Caco-2 (cell line): ENCODE results near the gene ACOT12. TPM values are rescaled to one million over a fixed set of nuclear protein-coding genes. Genes with fewer than 3 reads are reported as not detected.

Experiments used
- BruUV-seq: library from RNA; stranded (reverse); fragments of 400-500 nt; replicated peaks from 2 replicates; lab custom pipeline; 2021; lab: Mats Ljungman, UMichigan
- CTCF ChIA-PET: fragments of 300-600 bp; sonication (Branson Sonifier 250); formaldehyde crosslinking; loops from one replicate; lab custom pipeline; 2022; ENCODE audit warnings: antibody characterized with exemption; lab: Charles Lee
- POLR2A ChIA-PET: fragments of 300-600 bp; sonication (Branson Sonifier 250); formaldehyde crosslinking; loops from one replicate; lab custom pipeline; 2022; ENCODE audit warnings: antibody characterized with exemption; lab: Charles Lee
- DNase-seq, 2 experiments: peaks; one replicate each; pipeline versions ENCODE4 v3.0.0 to v3.0.0-alpha.2; 2020 to 2022
- H3K27me3 ChIP-seq: replicated peaks from 2 replicates; pipeline ENCODE4 v1.6.0; 2011; ENCODE audit warnings: low read length; ENCODE audit not compliant: control insufficient read depth, insufficient read depth
- H3K36me3 ChIP-seq: 2 replicates; pipeline ENCODE4 v1.5.1; 2011; ENCODE audit warnings: low read length; ENCODE audit not compliant: control insufficient read depth, insufficient read depth
- H3K4me1 ChIP-seq: fragments of 250-450 bp; sonication (Bioruptor Pico); 2 replicates; pipeline ENCODE4 v1.5.1; 2020; ENCODE audit warnings: mild to moderate bottlenecking
- H3K4me3 ChIP-seq: 2 replicates; pipeline ENCODE4 v1.5.1; 2011; ENCODE audit warnings: low read depth, mild to moderate bottlenecking, control low read depth, low read length
- H3K9me3 ChIP-seq: fragments of 250-450 bp; sonication (Bioruptor Pico); 2 replicates; pipeline ENCODE4 v1.5.1; 2020; ENCODE audit warnings: mild to moderate bottlenecking, moderate library complexity
- H3K27ac Mint-ChIP-seq: one replicate; pipeline ENCODE4 v1.8.0; 2022; ENCODE audit warnings: mixed read lengths; ENCODE audit not compliant: unreplicated experiment
- H3K27me3 Mint-ChIP-seq: one replicate; pipeline ENCODE4 v1.8.0; 2022; ENCODE audit warnings: mixed read lengths; ENCODE audit not compliant: insufficient read depth, unreplicated experiment
- H3K36me3 Mint-ChIP-seq: one replicate; pipeline ENCODE4 v1.8.0; 2022; ENCODE audit warnings: mild to moderate bottlenecking, mixed read lengths; ENCODE audit not compliant: insufficient read depth, unreplicated experiment
- H3K4me1 Mint-ChIP-seq: one replicate; pipeline ENCODE4 v1.8.0; 2022; ENCODE audit warnings: low read depth, mixed read lengths; ENCODE audit not compliant: unreplicated experiment
- H3K4me3 Mint-ChIP-seq: one replicate; pipeline ENCODE4 v1.8.0; 2022; ENCODE audit warnings: mild to moderate bottlenecking, moderate library complexity, mixed read lengths; ENCODE audit not compliant: unreplicated experiment
- H3K9me3 Mint-ChIP-seq: one replicate; pipeline ENCODE4 v1.8.0; 2022; ENCODE audit warnings: mixed read lengths; ENCODE audit not compliant: unreplicated experiment
- intact Hi-C: fragments of 100-400 bp; cut with micrococcal nuclease; formaldehyde crosslinking; loops from one replicate; pipeline ENCODE4 v1.10.0; 2022; ENCODE audit not compliant: unreplicated experiment
- total RNA-seq: library from RNA; stranded (reverse); gene quantifications from 2 replicates; pipeline ENCODE4 v1.2.3, GENCODE V29; 2022
- TF ChIP-seq, protein P1 (sequence below), 2 experiments: fragments of 200-600 bp in 1 of 2; IDR thresholded peaks; 1 replicate in 1 of 2; 2 replicates in 1 of 2; pipeline versions ENCODE4 v1.5.1 to v1.8.0; 2011 to 2022; ENCODE audit warnings: antibody characterized with exemption in 1 of 2, control low read depth in 1 of 2, inconsistent platforms in 1 of 2, low read depth in 1 of 2, low read length in 1 of 2, mild to moderate bottlenecking in 1 of 2, moderate library complexity in 1 of 2; ENCODE audit not compliant: insufficient read depth in 1 of 2, severe bottlenecking in 1 of 2, unreplicated experiment in 1 of 2

Gene ACOT12
- total RNA-seq, 1 experiment from 2014 or later: 1.4 TPM

DNA sequence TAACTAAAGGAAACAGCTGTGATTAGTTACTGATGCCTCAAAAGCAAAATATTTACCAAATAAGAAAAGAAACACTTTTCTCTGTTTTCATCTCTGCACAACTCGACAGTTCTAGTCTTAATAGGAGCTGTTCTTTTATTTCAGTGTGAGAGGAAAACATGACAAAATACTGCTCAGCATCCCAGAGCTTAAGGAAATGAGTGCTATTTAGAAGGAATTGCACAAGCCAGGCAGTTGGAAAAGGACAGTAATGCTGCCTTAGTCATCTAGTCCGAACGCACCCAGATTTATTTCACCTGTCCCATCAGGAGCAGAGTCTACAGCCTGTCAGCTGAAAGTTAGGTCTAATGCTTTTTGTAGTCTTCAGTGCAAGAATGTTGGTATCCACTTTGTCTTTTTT lies 80.2 kb downstream of the ACOT12 start:
- Histone ChIP-seq H3K36me3 (peaks cover 4% of the 10 kb centered on the region), H3K9me3 (no peaks in the 10 kb centered on the region), H3K4me1 (peaks cover 10% of the 10 kb centered on the region), H3K27me3 (no peaks in the 10 kb centered on the region), H3K4me3 (no peak overlapping the region)
- intact Hi-C loops: no loop called here
- Mint-ChIP-seq H3K9me3 (no peaks in the 10 kb centered on the region), H3K4me1 (no peaks in the 10 kb centered on the region), H3K27ac (no peak overlapping the region), H3K36me3 (peaks cover 35% of the 10 kb centered on the region), H3K4me3 (no peak overlapping the region), H3K27me3 (no peaks in the 10 kb centered on the region)
- CTCF ChIA-PET: no interaction called here
- POLR2A ChIA-PET: no interaction called here
- BruUV-seq: no TSS peak
- DNase-seq: no peak
- TF ChIP-seq, protein P1, sequence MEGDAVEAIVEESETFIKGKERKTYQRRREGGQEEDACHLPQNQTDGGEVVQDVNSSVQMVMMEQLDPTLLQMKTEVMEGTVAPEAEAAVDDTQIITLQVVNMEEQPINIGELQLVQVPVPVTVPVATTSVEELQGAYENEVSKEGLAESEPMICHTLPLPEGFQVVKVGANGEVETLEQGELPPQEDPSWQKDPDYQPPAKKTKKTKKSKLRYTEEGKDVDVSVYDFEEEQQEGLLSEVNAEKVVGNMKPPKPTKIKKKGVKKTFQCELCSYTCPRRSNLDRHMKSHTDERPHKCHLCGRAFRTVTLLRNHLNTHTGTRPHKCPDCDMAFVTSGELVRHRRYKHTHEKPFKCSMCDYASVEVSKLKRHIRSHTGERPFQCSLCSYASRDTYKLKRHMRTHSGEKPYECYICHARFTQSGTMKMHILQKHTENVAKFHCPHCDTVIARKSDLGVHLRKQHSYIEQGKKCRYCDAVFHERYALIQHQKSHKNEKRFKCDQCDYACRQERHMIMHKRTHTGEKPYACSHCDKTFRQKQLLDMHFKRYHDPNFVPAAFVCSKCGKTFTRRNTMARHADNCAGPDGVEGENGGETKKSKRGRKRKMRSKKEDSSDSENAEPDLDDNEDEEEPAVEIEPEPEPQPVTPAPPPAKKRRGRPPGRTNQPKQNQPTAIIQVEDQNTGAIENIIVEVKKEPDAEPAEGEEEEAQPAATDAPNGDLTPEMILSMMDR (IDR thresholded peaks at IDR 0.05; ENCODE audit: insufficient read depth in 1 of 2, low read depth in 1 of 2, low read length in 1 of 2, severe bottlenecking in 1 of 2, unreplicated experiment in 1 of 2): no peak

DNA sequence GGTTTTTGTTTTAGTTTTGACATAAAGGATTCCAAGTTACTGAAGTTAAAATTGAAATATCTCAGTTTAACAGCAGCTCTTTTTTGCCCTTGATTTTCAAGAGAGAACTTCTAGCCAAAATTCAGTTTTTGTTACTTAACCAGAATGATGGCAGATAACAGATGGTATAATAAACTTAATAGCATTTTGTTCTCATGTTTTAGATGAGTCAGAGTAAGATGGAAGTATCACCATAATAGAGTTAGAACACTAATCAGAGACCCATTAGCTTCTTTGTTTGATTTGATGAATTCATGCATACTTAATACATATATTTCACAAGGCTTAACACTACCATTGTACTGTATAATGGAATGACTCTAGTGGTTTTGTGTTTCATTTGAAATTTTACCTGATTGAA lies 80.7 kb downstream of the ACOT12 start:
- no peak for DNase-seq
- no peaks in the 10 kb centered on the region for H3K27me3 Mint-ChIP-seq
- ChIA-PET CTCF (no interaction called here), POLR2A (no interaction called here)
- no peak overlapping the region for H3K27ac Mint-ChIP-seq
- no peak overlapping the region for H3K4me3 Mint-ChIP-seq
- H3K4me3 ChIP-seq: no peak overlapping the region
- peaks cover 35% of the 10 kb centered on the region for H3K36me3 Mint-ChIP-seq
- intact Hi-C loops: no loop called here
- peaks cover 4% of the 10 kb centered on the region for H3K36me3 ChIP-seq
- no peaks in the 10 kb centered on the region for H3K27me3 ChIP-seq
- TF ChIP-seq, protein P1 (IDR thresholded peaks at IDR 0.05; ENCODE audit: insufficient read depth in 1 of 2, low read depth in 1 of 2, low read length in 1 of 2, severe bottlenecking in 1 of 2, unreplicated experiment in 1 of 2): no peak
- H3K4me1 Mint-ChIP-seq: no peaks in the 10 kb centered on the region
- H3K9me3 ChIP-seq: no peaks in the 10 kb centered on the region
- no peaks in the 10 kb centered on the region for H3K9me3 Mint-ChIP-seq
- BruUV-seq: no TSS peak
- peaks cover 10% of the 10 kb centered on the region for H3K4me1 ChIP-seq

DNA sequence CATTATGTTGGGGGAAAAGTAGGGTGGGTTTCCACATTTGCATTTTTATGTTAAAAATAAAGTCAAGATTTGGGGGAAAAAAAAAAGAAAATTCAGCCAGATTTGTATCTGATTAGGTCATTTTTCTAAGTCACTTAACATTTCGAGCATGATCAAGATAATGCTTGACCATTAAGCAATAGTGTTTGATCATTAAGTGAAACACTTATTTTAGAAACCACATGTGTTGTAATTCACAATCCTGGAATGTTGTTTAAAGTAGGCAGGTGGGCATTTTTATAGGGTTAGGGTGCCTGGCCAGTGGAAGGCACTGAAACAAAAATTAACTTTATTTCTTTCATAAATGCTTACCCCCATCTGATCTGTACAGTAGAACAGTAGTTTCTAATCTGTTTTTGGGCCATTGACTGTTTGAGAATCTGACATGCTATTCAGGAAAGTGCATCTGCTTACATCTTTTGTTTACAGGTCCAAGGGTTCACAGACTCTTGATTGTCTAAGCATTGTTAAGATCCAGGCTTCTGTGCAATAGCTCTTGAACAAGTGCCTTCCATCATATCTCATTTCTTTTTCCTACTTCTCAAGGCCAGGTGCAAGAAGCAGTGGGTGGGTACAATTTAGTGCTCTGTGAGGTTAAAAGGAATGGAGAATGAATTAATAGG lies 83.4 kb downstream of the ACOT12 start:
- POLR2A ChIA-PET: interaction anchor here (0.6 kb wide), 1 partner anchor 656 kb away, joined by 4 read pairs; the partner anchor contains the start of genes DHFR and MSH3
- Histone ChIP-seq H3K27me3 (no peaks in the 10 kb centered on the region), H3K4me1 (peaks cover 10% of the 10 kb centered on the region), H3K4me3 (no peak overlapping the region), H3K36me3 (peaks cover 4% of the 10 kb centered on the region), H3K9me3 (no peaks in the 10 kb centered on the region)
- H3K27ac Mint-ChIP-seq: no peak overlapping the region
- H3K27me3 Mint-ChIP-seq: no peaks in the 10 kb centered on the region
- no peaks in the 10 kb centered on the region for H3K9me3 Mint-ChIP-seq
- H3K4me1 Mint-ChIP-seq: no peaks in the 10 kb centered on the region
- no peak overlapping the region for H3K4me3 Mint-ChIP-seq
- TF ChIP-seq, protein P1 (IDR thresholded peaks at IDR 0.05; ENCODE audit: insufficient read depth in 1 of 2, low read depth in 1 of 2, low read length in 1 of 2, severe bottlenecking in 1 of 2, unreplicated experiment in 1 of 2): no peak
- DNase-seq: peak in 1 of 2 experiments; percentile 31
- peaks cover 40% of the 10 kb centered on the region for H3K36me3 Mint-ChIP-seq
- BruUV-seq: no TSS peak
- intact Hi-C loops: loop anchor here (1.0 kb wide), 1 partner anchor 61 kb away; no protein-coding TSS in a partner anchor
- CTCF ChIA-PET: interaction anchor here (0.7 kb wide), 1 partner anchor 8 kb away, joined by 3 read pairs; no protein-coding TSS in a partner anchor
